A549 (cell line): ENCODE data around the gene IL23A. TPM values are rescaled to one million over a fixed set of nuclear protein-coding genes. Genes with fewer than 3 reads are reported as not detected.
A peak's percentile ranks its signal among the peaks of the same experiment; 100 is the strongest.

Experiments
- ATAC-seq, 2 experiments: fragments of 200-7000 bp in 1 of 2; fragments of >200 bp in 1 of 2; cut with Nextera tagmentation in 1 of 2; cut with Tn5 transposase in 1 of 2; 3 replicates each; pipeline versions ENCODE4 v1.8.0 to v1.9.1; 2018 to 2020; ENCODE audit warnings: mild to moderate bottlenecking in 1 of 2, moderate library complexity in 1 of 2
- CTCF ChIA-PET: fragments of 300-600 bp; sonication (Branson Sonifier 250); formaldehyde crosslinking; extraction: SDS; loops from one replicate; lab custom pipeline; 2021; ENCODE audit warnings: antibody characterized with exemption, inconsistent platforms; lab: Yijun Ruan, JAX
- POLR2A ChIA-PET: fragments of 350-600 bp; formaldehyde crosslinking; extraction: SDS; loops from one replicate; lab custom pipeline; 2021; ENCODE audit warnings: antibody characterized with exemption, inconsistent platforms; lab: Yijun Ruan, JAX
- DNase-seq, 2 experiments: peaks; one replicate each; pipeline versions ENCODE4 v3.0.0 to v3.0.0-alpha.2; 2011 to 2016; ENCODE audit warnings: low read depth in 1 of 2, low spot score in 1 of 2
- FAIRE-seq: peaks from 2 replicates; lab custom pipeline; 2011; peaks lifted over from hg19 to GRCh38; lab: Jason Lieb, UNC
- H3K27ac ChIP-seq, 2 experiments: fragments of >200 bp; sonication (Bioruptor Twin); formaldehyde crosslinking; 3 replicates each; pipeline ENCODE4 v1.5.1; 2016 to 2017
- H3K4me1 ChIP-seq: fragments of >200 bp; sonication (Bioruptor Twin); formaldehyde crosslinking; 3 replicates; pipeline ENCODE4 v1.6.1; 2016
- H3K4me2 ChIP-seq: fragments of >200 bp; sonication (Bioruptor Twin); formaldehyde crosslinking; 3 replicates; pipeline ENCODE4 v1.6.1; 2016
- H3K4me3 ChIP-seq: fragments of >200 bp; sonication (Bioruptor Twin); formaldehyde crosslinking; 3 replicates; pipeline ENCODE4 v1.5.1; 2016
- H3K9me3 ChIP-seq: fragments of >200 bp; sonication (Bioruptor Twin); formaldehyde crosslinking; 3 replicates; pipeline ENCODE4 v1.6.1; 2016
- CBX2 ChIP-seq: fragments of 200-600 bp; sonication (generic); IDR thresholded peaks from 2 replicates; pipeline ENCODE4 v1.6.1; 2016; ENCODE audit warnings: low read depth, mild to moderate bottlenecking, borderline replicate concordance
- CEBPB ChIP-seq, 2 experiments: fragments of >200 bp in 1 of 2; sonication (Bioruptor Twin) in 1 of 2; formaldehyde crosslinking in 1 of 2; IDR thresholded peaks; 2 replicates each; pipeline ENCODE4 v1.6.1; 2012 to 2016
- EP300 ChIP-seq, 2 experiments: fragments of >200 bp; sonication (Bioruptor Twin); formaldehyde crosslinking; IDR thresholded peaks; 2 replicates in 1 of 2; 3 replicates in 1 of 2; pipeline ENCODE4 v1.6.1; 2016 to 2017
- FOSB ChIP-seq: fragments of 250-450 bp; sonication (Bioruptor Pico); IDR thresholded peaks from 2 replicates; pipeline ENCODE4 v1.5.0; 2020; ENCODE audit warnings: mild to moderate bottlenecking, moderate library complexity
- FOSL2 ChIP-seq, 2 experiments: fragments of 450-650 bp in 1 of 2; fragments of >200 bp in 1 of 2; sonication (Bioruptor Twin) in 1 of 2; formaldehyde crosslinking; IDR thresholded peaks; 2 replicates each; pipeline versions ENCODE4 v1.5.0 to v1.6.1; 2016 to 2020; ENCODE audit warnings: mild to moderate bottlenecking in 1 of 2, moderate library complexity in 1 of 2
- HDAC2 ChIP-seq: fragments of 200-600 bp; sonication (generic); IDR thresholded peaks from 2 replicates; pipeline ENCODE4 v1.6.1; 2016
- HOXB13 ChIP-seq: fragments of 250-450 bp; sonication (Bioruptor Pico); IDR thresholded peaks from 2 replicates; pipeline ENCODE4 v1.5.0; 2020; ENCODE audit warnings: low read depth, mild to moderate bottlenecking, moderate library complexity
- MAFK ChIP-seq: fragments of 450-650 bp; IDR thresholded peaks from 2 replicates; pipeline ENCODE4 v1.6.1; 2014; ENCODE audit not compliant: partially characterized antibody
- MYC ChIP-seq: IDR thresholded peaks from 2 replicates; pipeline ENCODE4 v1.6.1; 2012; ENCODE audit warnings: mild to moderate bottlenecking, inconsistent platforms, low read length, improper control_type of control experiment, borderline replicate concordance
- POLR2AphosphoS2 ChIP-seq: conservative IDR thresholded peaks from 2 replicates; pipeline ENCODE4 v1.6.1; 2012; ENCODE audit warnings: low read length, improper control_type of control experiment, inconsistent platforms
- RAD21 ChIP-seq, 2 experiments: fragments of >200 bp in 1 of 2; sonication (Bioruptor Twin) in 1 of 2; formaldehyde crosslinking in 1 of 2; IDR thresholded peaks in 1 of 2; conservative IDR thresholded peaks in 1 of 2; 2 replicates in 1 of 2; 3 replicates in 1 of 2; pipeline ENCODE4 v1.6.1; 2012 to 2018; ENCODE audit warnings: inconsistent platforms in 1 of 2
- RFX5 ChIP-seq: fragments of 450-650 bp; IDR thresholded peaks from 2 replicates; pipeline ENCODE4 v1.7.1; 2014; ENCODE audit warnings: antibody characterized with exemption, mild to moderate bottlenecking, moderate library complexity
- ZC3H11A ChIP-seq: fragments of 450-650 bp; IDR thresholded peaks from 2 replicates; pipeline ENCODE4 v1.6.1; 2014; ENCODE audit warnings: antibody characterized with exemption, mild to moderate bottlenecking
- ZSCAN20 ChIP-seq: fragments of 250-450 bp; sonication (Bioruptor Pico); IDR thresholded peaks from 2 replicates; pipeline ENCODE4 v1.8.0; 2022; ENCODE audit warnings: mild to moderate bottlenecking, moderate library complexity
- WGBS: methylation state at CpG from one replicate; pipeline ENCODE4 v1.1.6; 2017; ENCODE audit errors: missing lambda C conversion rate; 5-methylcytosine and 5-hydroxymethylcytosine counted together
- polyA plus RNA-seq, 4 experiments: library from polyadenylated mRNA; depleted of rRNA in 3 of 4; stranded (reverse); fragments of >200 nt; fragmentation: RNase III in 1 of 4; extraction: RNeasy Plus Mini Kit Qiagen cat#74134 plus additional on column Dnase treatment in 1 of 4; gene quantifications; 2 replicates in 3 of 4; 3 replicates in 1 of 4; pipeline ENCODE4 v1.2.3, GENCODE V29; 2011 to 2017
- TF ChIP-seq, protein P1 (sequence below): fragments of 250-450 bp; sonication (Bioruptor Pico); IDR thresholded peaks from 2 replicates; pipeline ENCODE4 v1.5.0; 2020; ENCODE audit warnings: low read depth, mild to moderate bottlenecking, moderate library complexity
- TF ChIP-seq, protein P2 (sequence below): fragments of 200-600 bp; sonication (generic); IDR thresholded peaks from 2 replicates; pipeline ENCODE4 v1.6.1; 2016; ENCODE audit warnings: antibody characterized with exemption, mild to moderate bottlenecking, moderate library complexity
- TF ChIP-seq, protein P3 (sequence below): fragments of >200 bp; sonication (Bioruptor Twin); formaldehyde crosslinking; IDR thresholded peaks from 3 replicates; pipeline ENCODE4 v1.5.1; 2016
- TF ChIP-seq, protein P4 (sequence below): IDR thresholded peaks from 2 replicates; pipeline ENCODE4 v1.6.1; 2012

Gene IL23A
- polyA plus RNA-seq, 2 of the 4 experiments (the other 2 are of a cell fraction) = 0.21 to 0.31 TPM

DNA sequence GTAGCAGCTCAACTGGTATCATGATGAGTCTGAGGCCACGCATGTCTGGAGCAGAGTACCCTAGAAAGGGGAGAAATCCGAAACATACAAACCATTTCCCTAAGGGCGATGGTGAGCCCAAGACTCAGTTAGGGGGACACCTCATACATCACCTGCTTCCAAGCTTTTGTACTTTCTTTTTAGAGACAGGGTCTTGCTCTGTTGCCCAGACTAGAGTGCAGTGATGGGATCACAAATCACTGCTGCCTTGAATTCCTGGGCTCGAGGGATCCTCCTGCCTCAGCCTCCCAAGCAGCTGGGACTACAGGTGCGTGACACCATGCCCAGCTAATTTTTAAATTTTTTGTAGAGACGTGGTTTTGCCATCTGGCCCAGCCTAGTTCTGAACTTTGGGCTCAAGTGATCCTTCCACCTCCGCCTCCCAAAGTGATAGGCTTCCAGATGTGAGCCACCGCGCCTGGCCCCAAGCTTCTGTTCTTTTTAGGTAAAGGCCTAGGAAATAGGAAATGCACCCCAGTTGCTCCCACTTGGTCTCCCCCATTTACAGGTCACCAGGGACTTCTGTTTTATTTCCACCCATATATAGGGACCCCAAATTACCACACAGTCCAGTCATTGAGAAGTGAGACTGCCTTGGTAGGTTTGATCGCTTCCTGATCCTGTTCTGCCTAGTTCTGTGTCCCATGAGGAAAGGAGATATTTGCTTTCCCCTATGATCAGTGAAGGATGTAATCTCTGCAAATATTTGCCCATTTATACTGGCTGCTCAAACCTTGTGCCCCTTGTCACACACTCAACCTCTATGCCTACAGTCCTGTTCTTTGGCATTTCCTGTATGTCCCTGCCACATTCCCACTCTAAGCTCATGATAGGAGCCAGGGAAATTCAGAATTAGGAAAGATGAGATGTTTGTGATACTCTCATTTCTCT is 23.7 kb downstream of the IL23A start, which contains the start of gene APOF (continued):
- TF ChIP-seq RAD21 (conservative IDR thresholded peaks at IDR 0.05 in 1 of 2, IDR thresholded peaks at IDR 0.05 in 1 of 2) (no peak), MAFK (no peak)

DNA sequence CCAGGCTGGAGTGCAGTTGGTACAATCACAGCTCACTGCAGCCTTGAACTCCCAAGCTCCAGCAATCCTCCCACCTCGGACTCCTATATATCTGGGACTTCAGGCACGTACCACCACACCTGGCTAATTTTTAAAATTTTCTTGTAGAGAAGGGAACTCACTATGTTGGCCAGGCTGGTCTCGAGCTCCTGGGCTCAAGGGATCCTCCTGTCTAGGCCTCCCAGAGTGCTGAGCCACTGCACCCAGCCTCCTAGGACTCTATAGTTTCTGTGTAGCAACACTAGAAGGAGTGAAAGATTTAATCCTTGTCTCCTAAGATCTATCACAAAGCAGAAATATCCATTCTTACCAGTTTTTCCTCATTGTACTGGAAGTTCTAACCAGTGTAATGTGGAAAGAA is 28.3 kb downstream of the IL23A start:
- TF ChIP-seq, protein P1, sequence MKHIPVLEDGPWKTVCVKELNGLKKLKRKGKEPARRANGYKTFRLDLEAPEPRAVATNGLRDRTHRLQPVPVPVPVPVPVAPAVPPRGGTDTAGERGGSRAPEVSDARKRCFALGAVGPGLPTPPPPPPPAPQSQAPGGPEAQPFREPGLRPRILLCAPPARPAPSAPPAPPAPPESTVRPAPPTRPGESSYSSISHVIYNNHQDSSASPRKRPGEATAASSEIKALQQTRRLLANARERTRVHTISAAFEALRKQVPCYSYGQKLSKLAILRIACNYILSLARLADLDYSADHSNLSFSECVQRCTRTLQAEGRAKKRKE (CRISPR knock-in tag) = no peak
- TF ChIP-seq ZC3H11A (no peak), FOSL2 (IDR thresholded peaks at IDR 0.05) (no peak), FOSL2 (CRISPR knock-in tag; IDR thresholded peaks at IDR 0.05) (no peak), HOXB13 (no peak), CBX2 (no peak), FOSB (CRISPR knock-in tag) (no peak), MYC (no peak), RFX5 (no peak), CEBPB (IDR thresholded peaks at IDR 0.05) (no peak), HDAC2 (no peak), POLR2AphosphoS2 (no peak), EP300 (IDR thresholded peaks at IDR 0.05) (no peak), ZSCAN20 (CRISPR knock-in tag) (no peak)
- TF ChIP-seq, protein P2, sequence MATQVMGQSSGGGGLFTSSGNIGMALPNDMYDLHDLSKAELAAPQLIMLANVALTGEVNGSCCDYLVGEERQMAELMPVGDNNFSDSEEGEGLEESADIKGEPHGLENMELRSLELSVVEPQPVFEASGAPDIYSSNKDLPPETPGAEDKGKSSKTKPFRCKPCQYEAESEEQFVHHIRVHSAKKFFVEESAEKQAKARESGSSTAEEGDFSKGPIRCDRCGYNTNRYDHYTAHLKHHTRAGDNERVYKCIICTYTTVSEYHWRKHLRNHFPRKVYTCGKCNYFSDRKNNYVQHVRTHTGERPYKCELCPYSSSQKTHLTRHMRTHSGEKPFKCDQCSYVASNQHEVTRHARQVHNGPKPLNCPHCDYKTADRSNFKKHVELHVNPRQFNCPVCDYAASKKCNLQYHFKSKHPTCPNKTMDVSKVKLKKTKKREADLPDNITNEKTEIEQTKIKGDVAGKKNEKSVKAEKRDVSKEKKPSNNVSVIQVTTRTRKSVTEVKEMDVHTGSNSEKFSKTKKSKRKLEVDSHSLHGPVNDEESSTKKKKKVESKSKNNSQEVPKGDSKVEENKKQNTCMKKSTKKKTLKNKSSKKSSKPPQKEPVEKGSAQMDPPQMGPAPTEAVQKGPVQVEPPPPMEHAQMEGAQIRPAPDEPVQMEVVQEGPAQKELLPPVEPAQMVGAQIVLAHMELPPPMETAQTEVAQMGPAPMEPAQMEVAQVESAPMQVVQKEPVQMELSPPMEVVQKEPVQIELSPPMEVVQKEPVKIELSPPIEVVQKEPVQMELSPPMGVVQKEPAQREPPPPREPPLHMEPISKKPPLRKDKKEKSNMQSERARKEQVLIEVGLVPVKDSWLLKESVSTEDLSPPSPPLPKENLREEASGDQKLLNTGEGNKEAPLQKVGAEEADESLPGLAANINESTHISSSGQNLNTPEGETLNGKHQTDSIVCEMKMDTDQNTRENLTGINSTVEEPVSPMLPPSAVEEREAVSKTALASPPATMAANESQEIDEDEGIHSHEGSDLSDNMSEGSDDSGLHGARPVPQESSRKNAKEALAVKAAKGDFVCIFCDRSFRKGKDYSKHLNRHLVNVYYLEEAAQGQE = no peak
- TF ChIP-seq, protein P3, sequence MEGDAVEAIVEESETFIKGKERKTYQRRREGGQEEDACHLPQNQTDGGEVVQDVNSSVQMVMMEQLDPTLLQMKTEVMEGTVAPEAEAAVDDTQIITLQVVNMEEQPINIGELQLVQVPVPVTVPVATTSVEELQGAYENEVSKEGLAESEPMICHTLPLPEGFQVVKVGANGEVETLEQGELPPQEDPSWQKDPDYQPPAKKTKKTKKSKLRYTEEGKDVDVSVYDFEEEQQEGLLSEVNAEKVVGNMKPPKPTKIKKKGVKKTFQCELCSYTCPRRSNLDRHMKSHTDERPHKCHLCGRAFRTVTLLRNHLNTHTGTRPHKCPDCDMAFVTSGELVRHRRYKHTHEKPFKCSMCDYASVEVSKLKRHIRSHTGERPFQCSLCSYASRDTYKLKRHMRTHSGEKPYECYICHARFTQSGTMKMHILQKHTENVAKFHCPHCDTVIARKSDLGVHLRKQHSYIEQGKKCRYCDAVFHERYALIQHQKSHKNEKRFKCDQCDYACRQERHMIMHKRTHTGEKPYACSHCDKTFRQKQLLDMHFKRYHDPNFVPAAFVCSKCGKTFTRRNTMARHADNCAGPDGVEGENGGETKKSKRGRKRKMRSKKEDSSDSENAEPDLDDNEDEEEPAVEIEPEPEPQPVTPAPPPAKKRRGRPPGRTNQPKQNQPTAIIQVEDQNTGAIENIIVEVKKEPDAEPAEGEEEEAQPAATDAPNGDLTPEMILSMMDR = no peak
- TF ChIP-seq, protein P4, sequence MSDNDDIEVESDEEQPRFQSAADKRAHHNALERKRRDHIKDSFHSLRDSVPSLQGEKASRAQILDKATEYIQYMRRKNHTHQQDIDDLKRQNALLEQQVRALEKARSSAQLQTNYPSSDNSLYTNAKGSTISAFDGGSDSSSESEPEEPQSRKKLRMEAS = no peak
- Histone ChIP-seq H3K4me3 (no peak overlapping the region), H3K9me3 (no peaks in the 10 kb centered on the region), H3K27ac (no peak overlapping the region), H3K4me2 (no peak overlapping the region), H3K4me1 (no peaks in the 10 kb centered on the region)
- ChIA-PET POLR2A (interaction anchor here (0.7 kb wide), 1 partner anchor 51 kb away, joined by 3 read pairs; the partner anchor contains the start of gene CNPY2), CTCF (interaction anchor here (0.5 to 2.8 kb wide), 2 partner anchors 97 to 176 kb away, joined by 3 to 6 read pairs; no protein-coding TSS in a partner anchor)
- FAIRE-seq = no peak
- DNase-seq = no peak
- peak in 1 of 2 experiments; percentile 38; a peak in 3 of 6 replicates for ATAC-seq
- WGBS = 68% methylated on average over 3 of the region's 3 CpGs
